Spleen (tissue), 11 donors: ENCODE results near the gene MMP25. TPM values are rescaled to one million over a fixed set of nuclear protein-coding genes. Genes with fewer than 3 reads are reported as not detected.

Experiments used
- DNase-seq: peaks from one replicate; pipeline ENCODE4 v3.0.0-alpha.2; 2020
- H3K27ac ChIP-seq, 8 donors: fragments of 200-600 bp; sonication (generic) in 7 of 8; 1 replicate in 4 of 8; 2 replicates in 4 of 8; pipeline versions ENCODE4 v1.5.0 to v1.8.0; 2016 to 2021; ENCODE audit warnings: inconsistent platforms in 4 of 8, mild to moderate bottlenecking in 4 of 8, moderate library complexity in 1 of 8
- H3K27me3 ChIP-seq, 7 donors: fragments of 200-600 bp; sonication (generic) in 6 of 7; replicated peaks in 1 of 7; 1 replicate in 4 of 7; 2 replicates in 3 of 7; pipeline versions ENCODE4 v1.5.0 to v1.8.0; 2016 to 2021; ENCODE audit warnings: inconsistent platforms in 3 of 7, mild to moderate bottlenecking in 1 of 7
- H3K36me3 ChIP-seq, 6 donors: fragments of 200-600 bp; sonication (generic) in 5 of 6; 1 replicate in 4 of 6; 2 replicates in 2 of 6; pipeline versions ENCODE4 v1.5.0 to v1.8.0; 2016 to 2021; ENCODE audit warnings: inconsistent platforms in 2 of 6
- H3K4me1 ChIP-seq, 6 donors: fragments of 200-600 bp; sonication (generic) in 5 of 6; 1 replicate in 3 of 6; 2 replicates in 3 of 6; pipeline versions ENCODE4 v1.5.0 to v1.8.0; 2016 to 2021; ENCODE audit warnings: inconsistent platforms in 3 of 6
- H3K4me3 ChIP-seq, 8 donors: fragments of 200-600 bp; sonication (generic) in 7 of 8; 1 replicate in 4 of 8; 2 replicates in 4 of 8; pipeline versions ENCODE4 v1.5.0 to v1.8.0; 2016 to 2021; ENCODE audit warnings: inconsistent platforms in 4 of 8, mild to moderate bottlenecking in 4 of 8, moderate library complexity in 2 of 8
- H3K9me3 ChIP-seq, 8 donors: fragments of 200-600 bp; sonication (generic) in 7 of 8; 1 replicate in 4 of 8; 2 replicates in 4 of 8; pipeline versions ENCODE4 v1.5.0 to v1.8.0; 2016 to 2021; ENCODE audit warnings: inconsistent platforms in 4 of 8
- POLR2A ChIP-seq, 3 donors: fragments of 450-650 bp; IDR thresholded peaks; one replicate each; pipeline ENCODE4 v1.5.1; 2017; ENCODE audit warnings: antibody characterized with exemption in 3 of 3, mild to moderate bottlenecking in 1 of 3
- POLR2AphosphoS5 ChIP-seq, 3 donors: sonication (generic); formaldehyde crosslinking; IDR thresholded peaks; one replicate each; pipeline ENCODE4 v1.5.1; 2017; ENCODE audit warnings: antibody characterized with exemption in 3 of 3
- WGBS, 5 donors: extraction: QIAGEN DNeasy Blood & Tissue Kit in 3 of 5; methylation state at CpG; one replicate each; pipeline versions ENCODE4 v1.1.5 to v1.1.7; 2013 to 2018; 5-methylcytosine and 5-hydroxymethylcytosine counted together
- intact Hi-C: fragments of 100-400 bp; cut with DNase I; formaldehyde crosslinking; loops from one replicate; pipeline ENCODE4 v1.15.0; 2023; ENCODE audit warnings: low total_unique reads
- polyA plus RNA-seq, 3 donors: library from polyadenylated mRNA; stranded (reverse); fragments of 200-250 nt; gene quantifications; one replicate each; pipeline ENCODE4 v1.2.1, GENCODE V29; 2013
- total RNA-seq, 7 donors: library from RNA; depleted of rRNA in 3 of 7; stranded (reverse); fragments of >200 nt in 3 of 7; fragmentation: NEBNext Ultra II Directional in 4 of 7; extraction: Animal tissue kit (Norgen Biotek cat#: 25700) in 4 of 7; gene quantifications; one replicate each; pipeline versions ENCODE4 v1.1.0 to v1.2.1, GENCODE V29; 2016 to 2021
- TF ChIP-seq, protein P1 (sequence below), 11 experiments: fragments of 200-600 bp in 7 of 11; fragments of 450-650 bp in 4 of 11; sonication (generic) in 4 of 11; IDR thresholded peaks in 8 of 11; conservative IDR thresholded peaks in 3 of 11; 1 replicate in 7 of 11; 2 replicates in 4 of 11; pipeline versions ENCODE4 v1.4.0 to v1.8.0; 2016 to 2021; ENCODE audit warnings: antibody characterized with exemption in 11 of 11, inconsistent platforms in 4 of 11, mild to moderate bottlenecking in 1 of 11
- donor health status: healthy with polysubstance abuse.
- donor health status: DM: no; HTN: no; CAD: no; lungs with moderate emphysema.
- donor health status: DM: no; HTN: no; CAD: no.
- donor health status: Bipolar disorder and iron deficiency.
- donor health status: healthy.
- donor health status: DM: no; HTN: no; CAD: no.
- donor health status: DM: yes; HTN: yes; CAD: no.

Gene MMP25
- total and polyA plus RNA-seq, 10 donors: 2.7 to 282 (median 65.6) TPM

DNA sequence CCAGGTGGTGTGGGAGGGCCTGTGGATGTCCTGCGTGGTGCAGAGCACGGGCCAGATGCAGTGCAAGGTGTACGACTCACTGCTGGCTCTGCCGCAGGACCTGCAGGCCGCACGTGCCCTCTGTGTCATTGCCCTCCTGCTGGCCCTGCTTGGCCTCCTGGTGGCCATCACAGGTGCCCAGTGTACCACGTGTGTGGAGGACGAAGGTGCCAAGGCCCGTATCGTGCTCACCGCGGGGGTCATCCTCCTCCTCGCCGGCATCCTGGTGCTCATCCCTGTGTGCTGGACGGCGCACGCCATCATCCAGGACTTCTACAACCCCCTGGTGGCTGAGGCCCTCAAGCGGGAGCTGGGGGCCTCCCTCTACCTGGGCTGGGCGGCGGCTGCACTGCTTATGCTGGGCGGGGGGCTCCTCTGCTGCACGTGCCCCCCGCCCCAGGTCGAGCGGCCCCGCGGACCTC, 32.8 kb upstream of the MMP25 start:
- DNase-seq: no peak
- 70 to 81% (median 73%) methylated on average over 15 to 27 of the region's 27 CpGs; no CpG with 5 or more reads in 1 of the 5 donors for WGBS, 5 donors
- H3K27me3 ChIP-seq: peaks cover 0 to 92% (median 38%) of the 10 kb centered on the region in 7 donors
- no peak overlapping the region for H3K4me3 ChIP-seq
- no peak overlapping the region for H3K27ac ChIP-seq
- intact Hi-C loops: no loop called here
- peaks cover 3 to 41% (median 17%) of the 10 kb centered on the region in 6 donors for H3K4me1 ChIP-seq
- TF ChIP-seq POLR2AphosphoS5 (IDR thresholded peaks at IDR 0.05) (no peak), POLR2A (IDR thresholded peaks at IDR 0.05) (no peak)
- TF ChIP-seq, protein P1, sequence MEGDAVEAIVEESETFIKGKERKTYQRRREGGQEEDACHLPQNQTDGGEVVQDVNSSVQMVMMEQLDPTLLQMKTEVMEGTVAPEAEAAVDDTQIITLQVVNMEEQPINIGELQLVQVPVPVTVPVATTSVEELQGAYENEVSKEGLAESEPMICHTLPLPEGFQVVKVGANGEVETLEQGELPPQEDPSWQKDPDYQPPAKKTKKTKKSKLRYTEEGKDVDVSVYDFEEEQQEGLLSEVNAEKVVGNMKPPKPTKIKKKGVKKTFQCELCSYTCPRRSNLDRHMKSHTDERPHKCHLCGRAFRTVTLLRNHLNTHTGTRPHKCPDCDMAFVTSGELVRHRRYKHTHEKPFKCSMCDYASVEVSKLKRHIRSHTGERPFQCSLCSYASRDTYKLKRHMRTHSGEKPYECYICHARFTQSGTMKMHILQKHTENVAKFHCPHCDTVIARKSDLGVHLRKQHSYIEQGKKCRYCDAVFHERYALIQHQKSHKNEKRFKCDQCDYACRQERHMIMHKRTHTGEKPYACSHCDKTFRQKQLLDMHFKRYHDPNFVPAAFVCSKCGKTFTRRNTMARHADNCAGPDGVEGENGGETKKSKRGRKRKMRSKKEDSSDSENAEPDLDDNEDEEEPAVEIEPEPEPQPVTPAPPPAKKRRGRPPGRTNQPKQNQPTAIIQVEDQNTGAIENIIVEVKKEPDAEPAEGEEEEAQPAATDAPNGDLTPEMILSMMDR (IDR thresholded peaks at IDR 0.05 in 8 of 11, conservative IDR thresholded peaks at IDR 0.05 in 3 of 11): no peak
- no peaks in the 10 kb centered on the region for H3K9me3 ChIP-seq
- no peaks in the 10 kb centered on the region for H3K36me3 ChIP-seq

DNA sequence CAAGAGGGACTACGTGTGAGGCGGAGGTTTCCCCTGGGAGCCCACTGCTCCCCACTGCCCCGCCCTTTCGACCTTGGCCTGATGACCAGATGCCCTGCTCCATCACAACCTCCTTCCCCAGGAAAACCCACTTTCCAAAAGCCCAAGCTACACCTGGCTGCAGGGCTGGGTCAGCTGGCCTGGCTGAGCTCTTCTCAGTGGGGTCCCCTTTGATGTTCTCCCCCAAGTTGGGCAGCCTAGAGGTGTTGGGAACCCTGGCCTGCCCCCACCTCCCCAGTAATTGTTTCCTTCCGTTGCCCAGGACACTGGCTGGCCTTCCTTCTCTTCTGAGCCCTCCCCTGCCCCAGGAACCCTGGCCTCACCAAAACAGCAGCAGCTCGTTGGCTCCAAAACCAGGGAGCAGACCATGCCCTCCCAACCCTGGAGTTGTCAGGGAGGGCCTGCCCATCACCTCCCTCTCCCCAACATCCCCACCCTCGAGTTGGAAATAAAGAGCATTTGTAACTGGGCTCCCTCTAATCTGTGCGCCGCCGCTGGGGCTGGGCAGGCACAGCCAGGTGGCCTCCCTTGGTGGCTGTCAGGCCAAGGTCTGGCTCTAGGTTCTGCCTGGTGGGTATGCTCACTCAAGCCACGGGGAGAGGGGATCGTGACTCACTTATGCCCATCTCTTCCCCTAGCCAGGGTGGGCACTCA, 32.2 kb upstream of the MMP25 start:
- intact Hi-C loops: no loop called here
- H3K9me3 ChIP-seq: no peaks in the 10 kb centered on the region
- H3K27ac ChIP-seq: no peak overlapping the region
- H3K4me3 ChIP-seq: no peak overlapping the region
- TF ChIP-seq POLR2AphosphoS5 (IDR thresholded peaks at IDR 0.05): no peak
- TF ChIP-seq, protein P1 (IDR thresholded peaks at IDR 0.05 in 8 of 11, conservative IDR thresholded peaks at IDR 0.05 in 3 of 11): no peak
- no peak for TF ChIP-seq POLR2A (IDR thresholded peaks at IDR 0.05)
- DNase-seq: no peak
- WGBS, 5 donors: 60 to 72% (median 68%) methylated on average over 4 to 12 of the region's 12 CpGs
- H3K36me3 ChIP-seq: no peaks in the 10 kb centered on the region
- peaks cover 0 to 41% (median 16%) of the 10 kb centered on the region in 6 donors for H3K4me1 ChIP-seq
- peaks cover 0 to 92% (median 40%) of the 10 kb centered on the region in 7 donors for H3K27me3 ChIP-seq

DNA sequence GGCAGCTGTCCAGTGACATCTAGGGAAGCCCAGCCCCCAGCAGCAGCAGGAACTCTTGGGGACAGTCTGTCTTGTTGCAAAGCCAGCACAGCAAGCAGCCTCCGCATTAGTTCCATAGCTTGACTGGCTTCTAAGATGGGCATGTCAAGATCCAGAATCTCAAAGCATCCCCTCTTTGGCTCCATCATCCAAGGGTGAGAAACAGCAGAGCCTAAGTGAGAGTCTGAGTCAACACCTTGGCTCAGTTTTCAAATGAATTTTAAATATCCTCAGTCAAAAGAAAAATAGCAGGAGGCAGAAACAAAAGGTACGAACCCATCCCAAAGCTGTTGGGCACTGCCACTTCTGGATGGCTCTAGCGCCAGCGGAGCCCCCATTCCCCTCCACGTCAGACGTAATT, 31.4 kb upstream of the MMP25 start:
- Histone ChIP-seq H3K36me3 (no peaks in the 10 kb centered on the region), H3K4me3 (no peak overlapping the region), H3K9me3 (no peaks in the 10 kb centered on the region), H3K27me3 (peaks cover 0 to 86% (median 40%) of the 10 kb centered on the region in 7 donors), H3K4me1 (peaks cover 7 to 41% (median 21%) of the 10 kb centered on the region in 6 donors), H3K27ac (no peak overlapping the region)
- no peak for DNase-seq
- intact Hi-C loops: no loop called here
- TF ChIP-seq POLR2AphosphoS5 (IDR thresholded peaks at IDR 0.05) (no peak), POLR2A (IDR thresholded peaks at IDR 0.05) (no peak)
- TF ChIP-seq, protein P1 (IDR thresholded peaks at IDR 0.05 in 8 of 11, conservative IDR thresholded peaks at IDR 0.05 in 3 of 11): no peak
- 86 to 95% (median 89%) methylated on average over 6 of the region's 6 CpGs for WGBS, 5 donors

DNA sequence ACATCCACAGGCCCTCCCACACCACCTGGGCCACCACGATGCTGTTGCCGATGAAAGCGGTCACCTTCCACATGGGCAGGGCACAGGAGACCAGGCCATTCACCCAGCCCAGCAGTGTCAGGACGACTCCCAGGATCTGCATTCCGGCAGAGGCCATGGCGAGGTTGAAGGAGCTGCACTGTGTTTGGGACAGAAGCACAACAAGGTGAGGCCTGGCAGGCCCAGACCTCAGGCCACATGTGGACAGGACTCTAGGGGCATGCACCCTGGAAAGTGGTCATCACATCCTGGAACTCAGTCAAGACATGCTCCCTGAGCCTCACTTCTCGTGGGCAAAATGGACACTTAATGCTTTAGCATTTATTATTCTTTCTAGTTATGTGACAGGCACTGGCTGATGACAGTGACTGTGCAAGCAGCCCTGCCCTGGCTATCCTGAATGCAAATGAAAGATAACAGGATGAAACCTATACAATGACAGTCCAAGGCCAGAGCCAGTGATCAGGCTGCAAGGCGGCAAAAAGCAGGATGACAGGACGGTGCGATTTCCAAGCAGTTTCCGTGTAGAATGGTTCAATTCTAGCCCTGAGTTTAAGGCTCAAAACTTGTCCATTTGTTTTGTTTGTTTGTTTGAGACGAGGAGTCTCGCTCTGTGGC, 30.4 kb upstream of the MMP25 start:
- 77 to 92% (median 87%) methylated on average over 7 to 13 of the region's 13 CpGs for WGBS, 5 donors

More for the DNA sequence above, 30.4 kb upstream of the MMP25 start:
- H3K4me1 ChIP-seq: peaks cover 11 to 47% (median 30%) of the 10 kb centered on the region in 6 donors
- H3K9me3 ChIP-seq: no peaks in the 10 kb centered on the region
- no peak overlapping the region for H3K27ac ChIP-seq
- peaks cover 0 to 79% (median 40%) of the 10 kb centered on the region in 7 donors for H3K27me3 ChIP-seq
- TF ChIP-seq POLR2AphosphoS5 (IDR thresholded peaks at IDR 0.05) (no peak), POLR2A (IDR thresholded peaks at IDR 0.05) (no peak)
- TF ChIP-seq, protein P1 (IDR thresholded peaks at IDR 0.05 in 8 of 11, conservative IDR thresholded peaks at IDR 0.05 in 3 of 11): no peak
- intact Hi-C loops: no loop called here
- no peak for DNase-seq
- H3K4me3 ChIP-seq: no peak overlapping the region
- no peaks in the 10 kb centered on the region for H3K36me3 ChIP-seq
